WTC11 (cell line): ENCODE data around the gene NOP56. TPM values are rescaled to one million over a fixed set of nuclear protein-coding genes. Genes with fewer than 3 reads are reported as not detected.

Source experiments
- ATAC-seq: fragments of 200-7000 bp; cut with Tn5 transposase; 2 replicates; pipeline ENCODE4 v1.10.0; 2021; ENCODE audit warnings: mild to moderate bottlenecking, moderate library complexity
- CTCF ChIA-PET: fragments of 300-600 bp; sonication (Branson Sonifier 250); formaldehyde crosslinking; loops from one replicate; lab custom pipeline; 2021; ENCODE audit warnings: antibody characterized with exemption; lab: Charles Lee
- POLR2A ChIA-PET: fragments of 350-600 bp; sonication (Branson Sonifier 250); formaldehyde crosslinking; loops from one replicate; lab custom pipeline; 2021; ENCODE audit warnings: antibody characterized with exemption; lab: Charles Lee
- DNase-seq: peaks from one replicate; pipeline ENCODE4 v3.0.0; 2021; ENCODE audit warnings: low spot score
- H3K27ac Mint-ChIP-seq: 2 replicates; pipeline ENCODE4 v1.8.0; 2021; ENCODE audit warnings: mixed read lengths
- H3K27me3 Mint-ChIP-seq: 2 replicates; pipeline ENCODE4 v1.8.0; 2021; ENCODE audit warnings: low read depth, mild to moderate bottlenecking, moderate library complexity, mixed read lengths
- H3K36me3 Mint-ChIP-seq: 2 replicates; pipeline ENCODE4 v1.8.0; 2021; ENCODE audit warnings: mixed read lengths
- H3K4me1 Mint-ChIP-seq: 2 replicates; pipeline ENCODE4 v1.8.0; 2022; ENCODE audit warnings: mixed read lengths
- H3K4me3 Mint-ChIP-seq: 2 replicates; pipeline ENCODE4 v1.8.0; 2021; ENCODE audit warnings: mild to moderate bottlenecking, moderate library complexity, mixed read lengths
- H3K9me3 Mint-ChIP-seq: 2 replicates; pipeline ENCODE4 v1.8.0; 2021; ENCODE audit warnings: mixed read lengths
- ATF2 ChIP-seq: sonication (generic); formaldehyde crosslinking; IDR thresholded peaks from 2 replicates; pipeline ENCODE4 v1.8.1; 2022; ENCODE audit warnings: low read depth, missing genetic modification reagents, borderline replicate concordance
- ATF3 ChIP-seq: sonication (generic); formaldehyde crosslinking; conservative IDR thresholded peaks from 2 replicates; pipeline ENCODE4 v1.8.1; 2022; ENCODE audit warnings: mild to moderate bottlenecking, missing genetic modification reagents
- E2F1 ChIP-seq: sonication (generic); formaldehyde crosslinking; IDR thresholded peaks from 2 replicates; pipeline ENCODE4 v1.8.0; 2022; ENCODE audit warnings: mild to moderate bottlenecking, missing genetic modification reagents
- ELF4 ChIP-seq: sonication (generic); formaldehyde crosslinking; IDR thresholded peaks from 2 replicates; pipeline ENCODE4 v1.8.1; 2022; ENCODE audit warnings: low read depth, mild to moderate bottlenecking, moderate library complexity, missing genetic modification reagents
- FOXJ3 ChIP-seq: sonication (generic); formaldehyde crosslinking; IDR thresholded peaks from 2 replicates; pipeline ENCODE4 v1.9.0; 2021; ENCODE audit warnings: missing genetic modification reagents, mild to moderate bottlenecking, borderline replicate concordance
- FOXP1 ChIP-seq: sonication (generic); formaldehyde crosslinking; IDR thresholded peaks from 2 replicates; pipeline ENCODE4 v1.8.0; 2022; ENCODE audit warnings: missing genetic modification reagents, mild to moderate bottlenecking, moderate library complexity, borderline replicate concordance
- HMGA2 ChIP-seq: fragments of 250-450 bp; sonication (Bioruptor Pico); IDR thresholded peaks from 2 replicates; pipeline ENCODE4 v1.4.0; 2021; ENCODE audit warnings: mild to moderate bottlenecking, moderate library complexity
- IRF1 ChIP-seq: sonication (generic); formaldehyde crosslinking; IDR thresholded peaks from 2 replicates; pipeline ENCODE4 v1.8.0; 2023; ENCODE audit warnings: missing genetic modification reagents
- MYBL2 ChIP-seq: sonication (generic); formaldehyde crosslinking; IDR thresholded peaks from 2 replicates; pipeline ENCODE4 v1.8.1; 2023; ENCODE audit warnings: mild to moderate bottlenecking, moderate library complexity, missing genetic modification reagents
- NR3C1 ChIP-seq: sonication (generic); formaldehyde crosslinking; conservative IDR thresholded peaks from 2 replicates; pipeline ENCODE4 v1.8.1; 2023; ENCODE audit warnings: low read depth, mild to moderate bottlenecking, missing genetic modification reagents
- RELA ChIP-seq: sonication (generic); formaldehyde crosslinking; IDR thresholded peaks from 2 replicates; pipeline ENCODE4 v1.8.1; 2022; ENCODE audit warnings: missing genetic modification reagents, mild to moderate bottlenecking, borderline replicate concordance
- ZBTB21 ChIP-seq: sonication (generic); formaldehyde crosslinking; IDR thresholded peaks from 2 replicates; pipeline ENCODE4 v1.8.1; 2023; ENCODE audit warnings: mild to moderate bottlenecking, missing genetic modification reagents, borderline replicate concordance
- ZNF396 ChIP-seq: fragments of 250-450 bp; sonication (Bioruptor Pico); IDR thresholded peaks from 2 replicates; pipeline ENCODE4 v1.8.0; 2021; ENCODE audit warnings: mild to moderate bottlenecking, moderate library complexity, borderline replicate concordance
- total RNA-seq: library from RNA; stranded (reverse); gene quantifications from 3 replicates; pipeline ENCODE4 v1.2.3, GENCODE V29; 2021
- TF ChIP-seq, protein P1 (sequence below): fragments of 200-600 bp; IDR thresholded peaks from 2 replicates; pipeline ENCODE4 v1.8.0; 2022; ENCODE audit warnings: antibody characterized with exemption
- TF ChIP-seq, protein P2 (sequence below): fragments of 250-450 bp; sonication (Bioruptor Pico); IDR thresholded peaks from 2 replicates; pipeline ENCODE4 v1.9.0; 2021; ENCODE audit warnings: mild to moderate bottlenecking
- TF ChIP-seq, protein P3 (sequence below): fragments of 250-450 bp; sonication (Bioruptor Pico); IDR thresholded peaks from 2 replicates; pipeline ENCODE4 v1.9.0; 2021; ENCODE audit warnings: mild to moderate bottlenecking, borderline replicate concordance
- TF ChIP-seq, protein P4 (sequence below): sonication (generic); formaldehyde crosslinking; IDR thresholded peaks from 2 replicates; pipeline ENCODE4 v1.8.1; 2022; ENCODE audit warnings: mild to moderate bottlenecking, missing genetic modification reagents, moderate library complexity, borderline replicate concordance
- TF ChIP-seq, protein P5 (sequence below): sonication (generic); formaldehyde crosslinking; IDR thresholded peaks from 2 replicates; pipeline ENCODE4 v1.8.1; 2023; ENCODE audit warnings: mild to moderate bottlenecking, missing genetic modification reagents, moderate library complexity

NOP56 gene
- total RNA-seq, 1 experiment from 2014 or later: 634 TPM

GRCh38 chr20:2688041-2688591 is 35.7 kb downstream of the NOP56 start:
- H3K9me3 Mint-ChIP-seq: no peaks in the 10 kb centered on the region
- peak; percentile 76 for ATAC-seq
- ChIA-PET POLR2A (interaction anchor here (0.7 to 0.9 kb wide), 2 partner anchors 68 to 164 kb away, joined by 3 read pairs; no protein-coding TSS in a partner anchor), CTCF (interaction anchor here (0.6 to 5.2 kb wide), 29 partner anchors 12 to 366 kb away, joined by 3 to 120 read pairs (median 5); partner anchors contain the start of genes IDH3B and PTPRA)
- H3K27me3 Mint-ChIP-seq: peaks cover 87% of the 10 kb centered on the region
- H3K36me3 Mint-ChIP-seq: peaks cover 5% of the 10 kb centered on the region
- peak overlapping the region; percentile 59 for H3K4me3 Mint-ChIP-seq
- TF ChIP-seq, protein P1, sequence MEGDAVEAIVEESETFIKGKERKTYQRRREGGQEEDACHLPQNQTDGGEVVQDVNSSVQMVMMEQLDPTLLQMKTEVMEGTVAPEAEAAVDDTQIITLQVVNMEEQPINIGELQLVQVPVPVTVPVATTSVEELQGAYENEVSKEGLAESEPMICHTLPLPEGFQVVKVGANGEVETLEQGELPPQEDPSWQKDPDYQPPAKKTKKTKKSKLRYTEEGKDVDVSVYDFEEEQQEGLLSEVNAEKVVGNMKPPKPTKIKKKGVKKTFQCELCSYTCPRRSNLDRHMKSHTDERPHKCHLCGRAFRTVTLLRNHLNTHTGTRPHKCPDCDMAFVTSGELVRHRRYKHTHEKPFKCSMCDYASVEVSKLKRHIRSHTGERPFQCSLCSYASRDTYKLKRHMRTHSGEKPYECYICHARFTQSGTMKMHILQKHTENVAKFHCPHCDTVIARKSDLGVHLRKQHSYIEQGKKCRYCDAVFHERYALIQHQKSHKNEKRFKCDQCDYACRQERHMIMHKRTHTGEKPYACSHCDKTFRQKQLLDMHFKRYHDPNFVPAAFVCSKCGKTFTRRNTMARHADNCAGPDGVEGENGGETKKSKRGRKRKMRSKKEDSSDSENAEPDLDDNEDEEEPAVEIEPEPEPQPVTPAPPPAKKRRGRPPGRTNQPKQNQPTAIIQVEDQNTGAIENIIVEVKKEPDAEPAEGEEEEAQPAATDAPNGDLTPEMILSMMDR: peak; percentile 86
- TF ChIP-seq, protein P2, sequence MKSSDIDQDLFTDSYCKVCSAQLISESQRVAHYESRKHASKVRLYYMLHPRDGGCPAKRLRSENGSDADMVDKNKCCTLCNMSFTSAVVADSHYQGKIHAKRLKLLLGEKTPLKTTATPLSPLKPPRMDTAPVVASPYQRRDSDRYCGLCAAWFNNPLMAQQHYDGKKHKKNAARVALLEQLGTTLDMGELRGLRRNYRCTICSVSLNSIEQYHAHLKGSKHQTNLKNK: no peak
- DNase-seq: peak; percentile 79
- no peak overlapping the region for H3K27ac Mint-ChIP-seq
- peaks cover 21% of the 10 kb centered on the region for H3K4me1 Mint-ChIP-seq

- POLR2A ChIA-PET: no interaction called here
- no peak for TF ChIP-seq FOXJ3
- no peak for TF ChIP-seq ELF4 (CRISPR knock-in tag)
- no peak for TF ChIP-seq ZBTB21 (CRISPR knock-in tag)
- TF ChIP-seq, protein P3, sequence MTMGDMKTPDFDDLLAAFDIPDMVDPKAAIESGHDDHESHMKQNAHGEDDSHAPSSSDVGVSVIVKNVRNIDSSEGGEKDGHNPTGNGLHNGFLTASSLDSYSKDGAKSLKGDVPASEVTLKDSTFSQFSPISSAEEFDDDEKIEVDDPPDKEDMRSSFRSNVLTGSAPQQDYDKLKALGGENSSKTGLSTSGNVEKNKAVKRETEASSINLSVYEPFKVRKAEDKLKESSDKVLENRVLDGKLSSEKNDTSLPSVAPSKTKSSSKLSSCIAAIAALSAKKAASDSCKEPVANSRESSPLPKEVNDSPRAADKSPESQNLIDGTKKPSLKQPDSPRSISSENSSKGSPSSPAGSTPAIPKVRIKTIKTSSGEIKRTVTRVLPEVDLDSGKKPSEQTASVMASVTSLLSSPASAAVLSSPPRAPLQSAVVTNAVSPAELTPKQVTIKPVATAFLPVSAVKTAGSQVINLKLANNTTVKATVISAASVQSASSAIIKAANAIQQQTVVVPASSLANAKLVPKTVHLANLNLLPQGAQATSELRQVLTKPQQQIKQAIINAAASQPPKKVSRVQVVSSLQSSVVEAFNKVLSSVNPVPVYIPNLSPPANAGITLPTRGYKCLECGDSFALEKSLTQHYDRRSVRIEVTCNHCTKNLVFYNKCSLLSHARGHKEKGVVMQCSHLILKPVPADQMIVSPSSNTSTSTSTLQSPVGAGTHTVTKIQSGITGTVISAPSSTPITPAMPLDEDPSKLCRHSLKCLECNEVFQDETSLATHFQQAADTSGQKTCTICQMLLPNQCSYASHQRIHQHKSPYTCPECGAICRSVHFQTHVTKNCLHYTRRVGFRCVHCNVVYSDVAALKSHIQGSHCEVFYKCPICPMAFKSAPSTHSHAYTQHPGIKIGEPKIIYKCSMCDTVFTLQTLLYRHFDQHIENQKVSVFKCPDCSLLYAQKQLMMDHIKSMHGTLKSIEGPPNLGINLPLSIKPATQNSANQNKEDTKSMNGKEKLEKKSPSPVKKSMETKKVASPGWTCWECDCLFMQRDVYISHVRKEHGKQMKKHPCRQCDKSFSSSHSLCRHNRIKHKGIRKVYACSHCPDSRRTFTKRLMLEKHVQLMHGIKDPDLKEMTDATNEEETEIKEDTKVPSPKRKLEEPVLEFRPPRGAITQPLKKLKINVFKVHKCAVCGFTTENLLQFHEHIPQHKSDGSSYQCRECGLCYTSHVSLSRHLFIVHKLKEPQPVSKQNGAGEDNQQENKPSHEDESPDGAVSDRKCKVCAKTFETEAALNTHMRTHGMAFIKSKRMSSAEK: no peak
- TF ChIP-seq ATF3: no peak
- TF ChIP-seq NR3C1 (CRISPR knock-in tag): no peak
- TF ChIP-seq E2F1 (CRISPR knock-in tag): no peak
- TF ChIP-seq HMGA2 (CRISPR knock-in tag): no peak
- TF ChIP-seq, all 79 proteins: peak for 0
- Mint-ChIP-seq H3K36me3 (peaks cover 5% of the 10 kb centered on the region), H3K4me1 (peaks cover 28% of the 10 kb centered on the region), H3K4me3 (no peak overlapping the region), H3K9me3 (no peaks in the 10 kb centered on the region), H3K27ac (no peak overlapping the region), H3K27me3 (peaks cover 88% of the 10 kb centered on the region)
- no peak for ATAC-seq
- CTCF ChIA-PET: interaction anchor here (2.2 to 5.2 kb wide), 4 partner anchors 11 to 160 kb away, joined by 8 to 120 read pairs (median 32); no protein-coding TSS in a partner anchor
- no peak for DNase-seq
These were observed 37.8 kb downstream of the NOP56 start for GRCh38 chr20:2690213-2690612.

DNA sequence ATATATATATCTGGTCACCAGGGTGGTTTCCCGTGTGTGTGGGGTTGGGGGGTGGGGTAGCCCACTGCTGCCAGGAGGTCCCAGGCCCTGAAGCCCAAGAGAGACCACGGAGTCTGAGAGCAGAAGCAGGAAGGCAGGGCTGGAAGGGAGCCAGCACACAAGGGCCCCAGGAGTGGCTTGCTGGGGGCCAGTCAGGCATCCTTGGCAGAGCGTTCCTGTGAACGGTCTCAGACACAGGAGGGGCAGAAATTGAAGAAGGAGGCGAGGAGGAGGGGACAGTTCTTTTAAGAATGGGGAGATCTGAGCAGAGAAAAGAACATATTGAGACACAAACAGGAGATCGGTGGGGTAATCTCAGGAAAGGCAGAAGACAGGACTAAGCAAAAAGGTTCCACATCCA is 38.3 kb downstream of the NOP56 start:
- CTCF ChIA-PET: no interaction called here
- TF ChIP-seq NR3C1 (CRISPR knock-in tag) (no peak), ZNF396 (CRISPR knock-in tag) (no peak), MYBL2 (no peak), RELA (no peak), ATF2 (CRISPR knock-in tag) (no peak), IRF1 (CRISPR knock-in tag) (no peak), FOXP1 (no peak)
- TF ChIP-seq, protein P4, sequence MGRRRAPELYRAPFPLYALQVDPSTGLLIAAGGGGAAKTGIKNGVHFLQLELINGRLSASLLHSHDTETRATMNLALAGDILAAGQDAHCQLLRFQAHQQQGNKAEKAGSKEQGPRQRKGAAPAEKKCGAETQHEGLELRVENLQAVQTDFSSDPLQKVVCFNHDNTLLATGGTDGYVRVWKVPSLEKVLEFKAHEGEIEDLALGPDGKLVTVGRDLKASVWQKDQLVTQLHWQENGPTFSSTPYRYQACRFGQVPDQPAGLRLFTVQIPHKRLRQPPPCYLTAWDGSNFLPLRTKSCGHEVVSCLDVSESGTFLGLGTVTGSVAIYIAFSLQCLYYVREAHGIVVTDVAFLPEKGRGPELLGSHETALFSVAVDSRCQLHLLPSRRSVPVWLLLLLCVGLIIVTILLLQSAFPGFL (CRISPR knock-in tag): no peak
- TF ChIP-seq, protein P5, sequence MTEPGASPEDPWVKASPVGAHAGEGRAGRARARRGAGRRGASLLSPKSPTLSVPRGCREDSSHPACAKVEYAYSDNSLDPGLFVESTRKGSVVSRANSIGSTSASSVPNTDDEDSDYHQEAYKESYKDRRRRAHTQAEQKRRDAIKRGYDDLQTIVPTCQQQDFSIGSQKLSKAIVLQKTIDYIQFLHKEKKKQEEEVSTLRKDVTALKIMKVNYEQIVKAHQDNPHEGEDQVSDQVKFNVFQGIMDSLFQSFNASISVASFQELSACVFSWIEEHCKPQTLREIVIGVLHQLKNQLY (CRISPR knock-in tag): no peak

More for the DNA sequence above, 38.3 kb downstream of the NOP56 start:
- no peaks in the 10 kb centered on the region for H3K9me3 Mint-ChIP-seq
- no peak for ATAC-seq
- no peak overlapping the region for H3K27ac Mint-ChIP-seq
- H3K27me3 Mint-ChIP-seq: peaks cover 88% of the 10 kb centered on the region
- H3K36me3 Mint-ChIP-seq: peaks cover 5% of the 10 kb centered on the region
- POLR2A ChIA-PET: no interaction called here
- no peak for DNase-seq
- H3K4me3 Mint-ChIP-seq: peak overlapping the region; percentile 85
- peaks cover 31% of the 10 kb centered on the region for H3K4me1 Mint-ChIP-seq
